Placental pericyte (primary cell): ENCODE results near the gene ADPRM. TPM values are rescaled to one million over a fixed set of nuclear protein-coding genes. Genes with fewer than 3 reads are reported as not detected.

ENCODE experiments used
- total RNA-seq: library from RNA; depleted of rRNA; stranded (reverse); fragments of >200 nt; gene quantifications from 2 replicates; pipeline ENCODE4 v1.2.3, GENCODE V29; 2012

The ADPRM gene, protein sequence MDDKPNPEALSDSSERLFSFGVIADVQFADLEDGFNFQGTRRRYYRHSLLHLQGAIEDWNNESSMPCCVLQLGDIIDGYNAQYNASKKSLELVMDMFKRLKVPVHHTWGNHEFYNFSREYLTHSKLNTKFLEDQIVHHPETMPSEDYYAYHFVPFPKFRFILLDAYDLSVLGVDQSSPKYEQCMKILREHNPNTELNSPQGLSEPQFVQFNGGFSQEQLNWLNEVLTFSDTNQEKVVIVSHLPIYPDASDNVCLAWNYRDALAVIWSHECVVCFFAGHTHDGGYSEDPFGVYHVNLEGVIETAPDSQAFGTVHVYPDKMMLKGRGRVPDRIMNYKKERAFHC
- total RNA-seq: 10.0 and 11.6 TPM in 2 replicates

GRCh38 chr17:10697092-10698081, at the start of gene ADPRM, which contains the start of gene SCO1:
Gene ADPRM, plus strand, starts transcription at chr17:10697594. Its CDS starts 7,333 bp downstream, at chr17:10704927.
Gene SCO1, minus strand, starts transcription at chr17:10697533. Its CDS starts 26 bp downstream, at chr17:10697507.

DNA sequence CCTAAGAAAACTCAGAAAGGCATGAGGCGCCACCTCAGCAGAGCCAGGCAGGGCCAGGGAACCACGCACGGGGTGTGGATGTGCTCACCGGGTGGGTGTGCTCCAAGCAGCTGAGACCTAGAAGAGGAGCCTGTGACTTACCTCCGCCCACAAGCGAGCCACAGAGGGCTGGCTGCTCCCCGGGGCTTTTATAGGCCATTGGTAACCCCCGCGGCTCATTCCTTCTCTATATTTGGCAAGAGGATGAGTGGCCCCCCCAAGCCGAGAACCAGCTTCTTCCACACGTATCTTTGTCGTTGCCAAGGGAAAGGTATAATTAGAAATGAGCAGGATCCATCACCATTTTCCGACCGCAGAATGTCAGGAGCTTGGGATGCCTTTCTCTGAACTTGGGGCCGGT, 40.2 kb upstream of the ADPRM start, which contains the start of gene MYH3:
Gene MYH3 (minus strand): TSS at position 162 of the 400 bp plus-strand sequence. CDS start 2,245 bp downstream, outside the sequence.

DNA sequence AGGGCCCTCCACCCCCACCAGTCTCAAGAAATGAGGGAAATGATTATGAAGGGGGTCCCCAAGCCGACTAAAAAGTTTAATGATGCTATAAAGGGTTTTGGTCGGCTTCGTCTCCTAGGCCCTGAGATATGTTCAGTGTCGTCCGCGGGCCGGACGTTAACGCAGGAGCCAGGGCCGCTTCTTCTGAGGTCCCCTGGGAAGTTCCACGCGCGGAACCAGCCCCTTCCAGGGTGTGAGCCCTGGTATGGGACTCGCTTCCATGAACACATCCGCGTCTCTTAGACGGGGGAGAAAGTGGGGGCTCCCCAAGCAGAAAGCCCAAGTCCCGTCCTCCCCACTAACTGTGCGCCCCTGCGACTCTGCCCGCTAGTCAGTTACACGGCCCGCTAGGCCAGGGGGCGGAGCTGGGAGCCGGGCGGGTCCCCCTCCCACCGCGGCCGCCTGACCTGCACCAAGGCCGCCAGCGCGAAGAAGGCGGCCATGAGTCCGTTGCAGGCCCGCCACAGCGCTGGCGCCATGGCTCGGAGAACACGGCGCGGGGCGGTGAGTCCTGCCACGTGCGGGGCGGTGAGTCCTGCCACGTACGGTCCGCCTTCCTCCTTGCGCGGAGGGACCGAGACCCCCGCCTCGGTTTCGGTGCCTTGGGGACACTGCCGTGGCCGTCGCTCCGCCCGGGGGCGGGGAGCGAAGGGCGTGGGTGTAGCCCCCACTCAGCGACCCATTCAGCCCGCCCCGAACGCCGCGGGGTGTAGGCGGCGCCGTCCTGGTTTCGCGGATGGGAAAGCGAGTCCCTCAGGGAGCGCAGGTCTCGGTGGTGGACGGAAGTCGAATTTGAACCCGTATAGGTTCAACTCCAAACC, 32.2 kb downstream of the ADPRM start, which contains the start of gene TMEM220:
Gene TMEM220 (minus strand): TSS at position 690 of the 860 bp plus-strand sequence. CDS start 172 bp downstream, at position 518.

Other genes starting within 250 kb of the ADPRM start
- gene MYH4, start 228.0 kb upstream of the ADPRM start, total RNA-seq: not detected in 2 replicates
- not detected in 2 replicates for gene MYH1, start 179.1 kb upstream of the ADPRM start, total RNA-seq
- not detected in 2 replicates for gene MYH2, start 147.9 kb upstream of the ADPRM start, total RNA-seq
- 0.22 and 0.86 TPM in 2 replicates for gene MYH3, start 40.3 kb upstream of the ADPRM start, total RNA-seq
- 20.1 and 20.2 TPM in 2 replicates for gene SCO1, start 61 bp upstream of the ADPRM start, total RNA-seq
- gene TMEM220, start 32.4 kb downstream of the ADPRM start, total RNA-seq: 1.6 and 1.8 TPM in 2 replicates
- gene TMEM238L, start 106.5 kb downstream of the ADPRM start, total RNA-seq: not detected in 2 replicates
- not detected in 2 replicates for gene PIRT, start 140.5 kb downstream of the ADPRM start, total RNA-seq